Activated CD4-positive, alpha-beta T cell treated with anti-CD3 and anti-CD28 coated beads for 36 hours (primary cell): ENCODE data around the gene ZNF629. TPM values are rescaled to one million over a fixed set of nuclear protein-coding genes. Genes with fewer than 3 reads are reported as not detected.
A peak's percentile ranks its signal among the peaks of the same experiment; 100 is the strongest.
"Not testable (repeated sequence)": the region's sequence is repeated elsewhere in the genome, so short reads cannot be mapped to it uniquely, and the experiment has no call there.

Experiments
- ATAC-seq: fragments of 200-7000 bp; cut with Tn5 transposase; one replicate; pipeline ENCODE4 v1.10.0; 2021; ENCODE audit warnings: mild to moderate bottlenecking, moderate library complexity
- CTCF ChIA-PET: fragments of 350-600 bp; sonication (Branson Sonifier 250); formaldehyde crosslinking; loops from one replicate; lab custom pipeline; 2021; ENCODE audit warnings: antibody characterized with exemption; lab: Charles Lee
- POLR2A ChIA-PET: fragments of 350-600 bp; sonication (Branson Sonifier 250); formaldehyde crosslinking; loops from one replicate; lab custom pipeline; 2021; ENCODE audit warnings: antibody characterized with exemption, inconsistent platforms; lab: Charles Lee
- DNase-seq: peaks from one replicate; pipeline ENCODE4 v3.0.0-alpha.2; 2020
- H3K27ac Mint-ChIP-seq: one replicate; pipeline ENCODE4 v1.8.0; 2021; ENCODE audit warnings: mixed read lengths
- H3K27me3 Mint-ChIP-seq: one replicate; pipeline ENCODE4 v1.8.0; 2021; ENCODE audit warnings: mixed read lengths
- H3K36me3 Mint-ChIP-seq: one replicate; pipeline ENCODE4 v1.8.0; 2021; ENCODE audit warnings: low read depth, mixed read lengths
- H3K4me1 Mint-ChIP-seq: one replicate; pipeline ENCODE4 v1.8.0; 2021; ENCODE audit warnings: mixed read lengths
- H3K4me3 Mint-ChIP-seq: one replicate; pipeline ENCODE4 v1.8.0; 2021; ENCODE audit warnings: mild to moderate bottlenecking, moderate library complexity, mixed read lengths
- H3K9me3 Mint-ChIP-seq: one replicate; pipeline ENCODE4 v1.8.0; 2021; ENCODE audit warnings: low read depth, mixed read lengths
- intact Hi-C, 2 experiments: fragments of 100-400 bp; cut with DNase I in 1 of 2; cut with micrococcal nuclease in 1 of 2; formaldehyde crosslinking; loops; one replicate each; pipeline versions ENCODE4 v1.14.2 to v1.15.1; 2022 to 2024; cut with DNase I, micrococcal nuclease
- total RNA-seq, 2 experiments: library from RNA; stranded (reverse); gene quantifications; one replicate each; pipeline ENCODE4 v1.2.3, GENCODE V29; 2021

The ZNF629 gene
- total RNA-seq, 2 experiments from 2014 or later = 3.4 to 3.7 TPM

DNA sequence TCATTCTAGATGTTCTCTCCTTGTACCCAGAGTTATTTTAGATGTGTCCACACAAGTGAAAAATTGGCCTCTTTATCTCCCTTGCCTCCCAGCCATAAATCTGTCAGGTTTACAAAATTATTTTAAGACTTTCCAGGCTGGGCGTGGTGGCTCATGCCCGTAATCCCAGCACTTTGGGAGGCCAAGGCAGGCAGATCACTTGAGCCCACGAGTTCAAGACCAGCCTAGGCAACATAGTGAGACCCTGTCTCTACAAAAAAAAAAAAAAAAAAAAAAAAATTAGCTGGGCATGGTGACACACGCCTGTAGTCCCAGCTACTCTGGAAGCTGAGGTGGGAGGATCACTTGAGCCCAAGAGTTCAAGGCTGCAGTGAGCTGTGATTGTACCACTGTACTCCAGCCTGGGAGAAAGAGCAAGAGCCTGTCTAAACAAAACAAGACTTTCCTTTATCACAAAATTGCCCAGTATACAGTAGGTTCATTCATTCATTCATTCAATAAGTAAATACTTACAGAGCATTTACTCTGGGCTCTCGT is 22.0 kb upstream of the ZNF629 start:
- H3K27me3 Mint-ChIP-seq, DNase-seq, CTCF ChIA-PET, intact Hi-C loops, H3K36me3 Mint-ChIP-seq, H3K9me3 Mint-ChIP-seq, POLR2A ChIA-PET, H3K4me3 Mint-ChIP-seq, ATAC-seq, H3K27ac Mint-ChIP-seq: not testable (repeated sequence)
- peaks cover 23% of the 10 kb centered on the region for H3K4me1 Mint-ChIP-seq

DNA sequence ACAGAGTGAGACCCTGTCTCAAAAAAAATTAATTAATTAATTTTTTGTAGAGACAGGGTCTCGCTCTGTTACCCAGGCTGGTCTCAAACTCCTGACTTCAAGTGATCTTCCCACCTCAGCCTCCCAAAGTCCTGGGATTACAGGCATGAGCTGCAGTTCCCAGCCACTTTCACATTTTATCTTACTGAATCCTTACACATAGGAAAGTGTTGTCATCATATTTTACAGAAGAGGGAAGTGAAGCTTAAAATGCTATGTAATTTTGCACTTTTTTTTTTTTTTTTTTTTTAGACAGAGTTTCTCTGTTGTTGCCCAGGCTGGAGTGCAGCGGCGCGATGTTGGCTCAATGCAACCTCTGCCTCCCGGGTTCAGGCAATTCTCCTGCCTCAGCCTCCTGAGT is 21.1 kb upstream of the ZNF629 start:
- H3K27me3 Mint-ChIP-seq = peaks cover 4% of the 10 kb centered on the region

DNA sequence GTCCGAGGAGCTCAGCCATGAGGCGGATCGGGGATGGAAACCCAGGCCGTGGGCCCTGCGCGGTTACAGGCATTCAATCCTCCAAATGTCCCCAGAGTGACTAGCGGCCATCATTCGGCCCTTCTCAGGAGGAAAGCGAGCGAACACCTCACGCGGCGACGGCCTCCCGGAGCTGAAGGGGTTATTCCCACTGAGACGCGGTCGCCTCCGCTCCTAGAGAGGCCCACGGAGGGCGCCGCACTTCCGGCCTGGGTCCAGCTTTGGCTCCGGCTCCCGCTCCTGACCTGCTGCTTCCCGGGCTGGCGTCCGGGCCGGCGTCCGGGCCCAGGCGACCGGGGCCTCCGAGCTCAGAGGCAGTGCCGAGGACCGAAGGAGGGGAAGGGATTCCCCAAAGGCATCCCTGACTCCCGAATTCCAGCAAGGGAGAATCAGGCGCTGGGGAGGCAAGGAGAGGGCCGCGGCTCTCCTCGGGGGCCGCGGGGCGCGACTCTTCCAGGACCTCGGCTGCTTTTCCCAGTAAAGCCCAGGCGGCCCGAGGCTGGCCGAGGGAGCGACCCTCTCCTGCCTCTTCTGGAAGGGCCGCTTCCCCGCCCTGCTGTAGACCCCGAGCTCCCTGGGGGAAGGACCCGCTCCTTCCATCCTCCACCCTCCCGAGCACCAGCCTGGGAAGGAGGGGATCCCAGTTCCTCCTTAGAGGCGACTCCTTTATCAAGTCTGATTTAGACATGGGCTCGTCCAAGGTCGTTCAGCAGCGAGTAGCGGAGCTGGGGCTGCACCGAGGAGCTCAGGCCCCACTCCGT is 18.6 kb upstream of the ZNF629 start:
- peak; percentile 63 for DNase-seq
- CTCF ChIA-PET = interaction anchor here (0.6 to 3.5 kb wide), 17 partner anchors 9 to 396 kb away, joined by 3 to 22 read pairs (median 3); partner anchors contain the start of genes PHKG2 and ZNF629
- peak; percentile 53 for ATAC-seq
- no peaks in the 10 kb centered on the region for H3K36me3 Mint-ChIP-seq
- no peaks in the 10 kb centered on the region for H3K9me3 Mint-ChIP-seq
- H3K27ac Mint-ChIP-seq = peak overlapping the region; percentile 72
- intact Hi-C loops = loop anchor here in 1 of 2 experiments (1.0 kb wide), 1 partner anchor 9 kb away; no protein-coding TSS in a partner anchor
- H3K4me3 Mint-ChIP-seq = peak overlapping the region; percentile 60
- POLR2A ChIA-PET = interaction anchor here (0.6 to 1.1 kb wide), 3 partner anchors 64 to 152 kb away, joined by 3 to 5 read pairs (median 4); partner anchors contain the start of gene SETD1A
- peaks cover 19% of the 10 kb centered on the region for H3K4me1 Mint-ChIP-seq
- H3K27me3 Mint-ChIP-seq = peaks cover 4% of the 10 kb centered on the region

More for the DNA sequence above, 21.1 kb upstream of the ZNF629 start:
- CTCF ChIA-PET = interaction anchor here (0.6 to 3.5 kb wide), 3 partner anchors 7 to 236 kb away, joined by 3 to 22 read pairs (median 4); no protein-coding TSS in a partner anchor
- DNase-seq (no peak), ATAC-seq (no peak)
- Mint-ChIP-seq H3K4me3 (no peak overlapping the region), H3K36me3 (no peaks in the 10 kb centered on the region), H3K9me3 (no peaks in the 10 kb centered on the region), H3K27ac (no peak overlapping the region), H3K4me1 (peaks cover 19% of the 10 kb centered on the region)
- POLR2A ChIA-PET = no interaction called here
- intact Hi-C loops = no loop called here

DNA sequence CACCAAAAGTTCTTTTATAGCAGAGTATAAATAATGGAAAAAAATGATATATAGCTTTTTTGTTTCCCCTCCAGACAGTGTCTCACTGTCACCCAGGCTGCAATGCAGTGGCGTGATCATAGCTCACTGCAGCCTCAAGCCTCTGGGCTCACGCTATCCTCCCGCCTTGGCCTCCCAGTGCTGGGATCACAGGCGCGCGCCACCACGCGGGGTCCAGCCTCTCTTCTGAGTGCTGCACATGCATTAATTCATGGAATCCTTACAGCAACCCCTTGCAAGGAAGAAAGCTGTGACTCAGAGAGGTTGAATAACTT is 18.0 kb upstream of the ZNF629 start:
- ATAC-seq = peak; percentile 52
- H3K27ac Mint-ChIP-seq = peak overlapping the region; percentile 59

DNA sequence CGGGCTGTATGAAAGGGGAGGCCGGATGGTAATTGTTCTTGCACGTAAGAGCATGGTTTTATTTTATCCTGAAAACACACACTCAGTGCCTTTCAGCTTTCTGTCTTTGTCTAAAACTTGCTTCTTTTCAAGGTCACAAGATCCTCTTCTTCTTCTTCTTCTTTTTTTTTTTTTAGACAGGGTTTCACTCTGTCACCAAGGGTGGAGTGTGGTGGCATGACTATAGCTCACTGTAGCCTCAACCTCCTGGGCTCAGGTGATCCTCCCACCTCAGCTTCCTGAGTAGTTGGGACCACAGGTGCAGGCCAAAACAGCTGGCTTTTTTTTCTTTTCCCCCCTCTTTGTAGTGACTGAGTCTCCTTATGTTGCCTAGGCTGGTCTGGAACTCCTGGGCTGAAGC is 15.9 kb upstream of the ZNF629 start:
- ChIA-PET CTCF (interaction anchor here (0.6 to 1.7 kb wide), 6 partner anchors 9 to 1163 kb away, joined by 3 to 10 read pairs (median 4); no protein-coding TSS in a partner anchor), POLR2A (interaction anchor here (0.6 to 0.9 kb wide), 4 partner anchors 25 to 174 kb away, joined by 3 to 9 read pairs (median 4); no protein-coding TSS in a partner anchor)
- ATAC-seq (no peak), DNase-seq (no peak)
- Mint-ChIP-seq H3K4me1 (peaks cover 19% of the 10 kb centered on the region), H3K36me3 (no peaks in the 10 kb centered on the region), H3K9me3 (no peaks in the 10 kb centered on the region), H3K27ac (no peak overlapping the region), H3K27me3 (peaks cover 4% of the 10 kb centered on the region), H3K4me3 (no peak overlapping the region)
- intact Hi-C loops = no loop called here

More for the DNA sequence above, 18.0 kb upstream of the ZNF629 start:
- intact Hi-C loops = no loop called here
- Mint-ChIP-seq H3K27me3 (peaks cover 4% of the 10 kb centered on the region), H3K4me1 (peaks cover 19% of the 10 kb centered on the region), H3K9me3 (no peaks in the 10 kb centered on the region), H3K4me3 (peak overlapping the region; percentile 60), H3K36me3 (no peaks in the 10 kb centered on the region)
- peak; percentile 57 for DNase-seq
- POLR2A ChIA-PET = interaction anchor here (0.6 to 1.1 kb wide), 3 partner anchors 63 to 152 kb away, joined by 3 to 5 read pairs (median 4); partner anchors contain the start of gene SETD1A
- CTCF ChIA-PET = interaction anchor here (0.5 to 3.5 kb wide), 14 partner anchors 10 to 138 kb away, joined by 3 to 22 read pairs (median 3); partner anchors contain the start of genes PHKG2 and ZNF629

DNA sequence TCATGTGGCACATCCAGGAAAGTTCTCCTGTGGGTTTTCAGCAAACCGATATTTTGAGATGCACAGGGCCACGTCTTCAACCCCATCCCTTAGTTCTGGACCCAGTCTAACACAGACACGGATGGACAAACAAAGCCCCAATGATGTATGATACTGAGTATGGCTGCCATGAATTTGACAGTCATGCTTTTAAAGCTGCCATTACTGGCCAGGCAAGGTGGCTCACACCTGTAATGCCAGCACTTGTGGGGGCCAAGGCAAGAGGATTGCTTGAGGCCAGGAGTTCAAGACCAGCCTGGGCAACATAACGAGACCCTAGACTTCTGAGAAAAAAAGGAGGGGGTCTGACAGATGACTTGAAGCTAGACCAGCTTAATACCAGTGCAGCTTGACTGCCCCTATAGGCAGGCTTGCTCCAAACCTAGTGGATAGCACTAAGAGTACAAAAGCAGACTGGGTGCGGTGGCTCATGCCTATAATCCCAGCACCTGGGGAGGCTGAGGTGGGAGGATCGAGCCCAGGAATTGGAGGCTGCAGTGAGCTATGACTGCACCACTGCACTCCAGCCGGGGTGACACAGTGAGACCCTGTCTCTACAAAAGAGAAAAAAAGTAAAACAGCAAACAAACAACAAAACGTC is 10.8 kb upstream of the ZNF629 start:
- Mint-ChIP-seq H3K4me3 (no peak overlapping the region), H3K4me1 (no peaks in the 10 kb centered on the region), H3K27ac (no peak overlapping the region), H3K27me3 (no peaks in the 10 kb centered on the region), H3K36me3 (no peaks in the 10 kb centered on the region), H3K9me3 (no peaks in the 10 kb centered on the region)
- ATAC-seq = no peak
- POLR2A ChIA-PET = no interaction called here
- no peak for DNase-seq
- CTCF ChIA-PET = interaction anchor here (0.6 to 2.5 kb wide), 3 partner anchors 16 to 1070 kb away, joined by 3 to 8 read pairs (median 4); no protein-coding TSS in a partner anchor
- intact Hi-C loops = no loop called here

DNA sequence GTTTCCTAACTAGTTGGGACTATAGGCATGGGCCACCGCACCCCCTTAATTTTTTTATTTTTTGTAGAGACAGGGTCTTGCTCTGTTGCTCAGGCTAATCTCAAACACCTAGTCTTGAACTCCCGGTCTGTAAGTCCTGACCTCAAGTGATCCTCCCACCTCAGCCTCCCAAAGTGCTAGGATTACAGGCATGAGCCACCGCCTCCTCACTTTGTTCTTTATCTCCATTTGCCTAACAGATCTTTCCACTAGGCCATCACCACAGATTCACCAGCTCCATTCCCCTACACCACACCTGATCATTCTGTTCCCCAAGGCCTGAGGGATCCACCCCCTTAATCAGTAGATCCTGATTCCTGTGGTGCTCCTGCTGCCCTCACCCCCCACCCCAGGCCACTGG is 7.6 kb upstream of the ZNF629 start:
- ATAC-seq = no peak
- intact Hi-C loops = no loop called here
- Mint-ChIP-seq H3K27me3 (no peaks in the 10 kb centered on the region), H3K36me3 (no peaks in the 10 kb centered on the region), H3K27ac (no peak overlapping the region), H3K4me3 (no peak overlapping the region), H3K4me1 (no peaks in the 10 kb centered on the region), H3K9me3 (no peaks in the 10 kb centered on the region)
- ChIA-PET CTCF (no interaction called here), POLR2A (interaction anchor here (0.7 kb wide), 1 partner anchor 12 kb away, joined by 4 read pairs; no protein-coding TSS in a partner anchor)
- DNase-seq = no peak

DNA sequence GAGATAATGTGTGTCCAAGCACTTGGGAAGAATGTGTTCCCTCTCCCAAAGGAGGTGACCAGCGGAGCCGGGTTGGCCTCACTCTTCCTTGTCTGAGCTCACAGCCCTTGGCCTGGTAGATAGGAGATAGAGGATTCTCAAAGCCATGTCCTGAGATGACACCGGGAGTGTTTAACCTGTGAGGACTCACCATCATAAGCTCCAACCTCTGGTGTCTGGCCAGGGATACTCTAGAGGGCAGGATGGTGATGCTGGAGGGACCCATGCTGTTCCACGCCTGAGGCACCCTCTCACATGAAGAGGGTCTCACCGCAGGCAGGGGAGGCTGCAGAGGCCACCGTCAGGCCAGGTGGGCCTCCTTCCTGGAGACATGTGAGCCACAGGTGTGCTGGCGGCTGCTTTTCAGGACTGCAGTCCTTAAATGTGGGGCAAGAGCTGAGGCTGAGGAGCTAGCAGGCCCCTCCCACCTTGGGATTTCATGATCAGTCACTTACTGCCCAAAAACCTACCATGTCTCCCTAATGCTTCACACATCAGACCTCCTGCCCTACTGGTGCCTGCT is 6.6 kb upstream of the ZNF629 start:
- DNase-seq = no peak
- Mint-ChIP-seq H3K4me1 (no peaks in the 10 kb centered on the region), H3K27me3 (no peaks in the 10 kb centered on the region), H3K36me3 (no peaks in the 10 kb centered on the region), H3K27ac (no peak overlapping the region), H3K4me3 (no peak overlapping the region), H3K9me3 (no peaks in the 10 kb centered on the region)
- POLR2A ChIA-PET = interaction anchor here (0.6 kb wide), 1 partner anchor 606 kb away, joined by 3 read pairs; no protein-coding TSS in a partner anchor
- intact Hi-C loops = no loop called here
- ATAC-seq = no peak
- CTCF ChIA-PET = interaction anchor here (0.7 to 1.4 kb wide), 4 partner anchors 12 to 51 kb away, joined by 3 to 6 read pairs (median 4); no protein-coding TSS in a partner anchor

DNA sequence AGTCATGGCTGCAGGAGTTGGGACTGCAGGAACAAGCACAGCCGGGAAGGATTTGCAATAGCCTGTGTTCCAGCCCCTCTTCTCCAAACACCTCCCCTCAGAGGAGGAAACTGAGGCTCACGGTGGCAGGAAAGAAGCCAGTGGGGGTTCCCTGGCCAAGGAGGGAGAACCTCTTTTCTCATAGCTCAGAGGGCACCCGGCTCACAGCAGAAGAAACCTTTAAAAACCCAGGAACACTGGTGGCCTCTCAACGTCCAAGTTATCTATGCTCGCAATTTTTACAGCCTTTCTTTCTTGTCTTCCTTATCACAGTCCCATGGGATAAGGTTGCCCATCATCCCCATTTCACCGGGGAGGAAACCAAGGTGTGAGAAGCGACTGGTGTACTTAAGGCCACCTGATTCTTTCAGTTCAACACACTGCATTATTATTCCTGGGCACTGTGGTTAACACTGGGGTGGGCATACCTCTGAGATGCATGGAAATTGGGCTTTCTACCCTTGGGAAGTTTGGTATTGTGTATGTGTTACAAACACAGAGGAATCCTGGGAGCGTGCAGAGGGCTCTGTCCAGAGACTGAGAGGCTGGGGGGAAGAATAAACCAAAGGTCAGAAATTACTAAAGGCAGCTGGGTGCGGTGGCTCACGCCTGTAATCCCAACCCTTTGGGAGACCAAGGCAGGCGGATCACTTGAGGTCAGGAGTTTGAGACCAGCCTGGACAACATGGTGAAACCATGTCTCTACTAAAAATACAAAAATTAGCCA is 791 bp upstream of the ZNF629 start:
- ATAC-seq = no peak
- ChIA-PET POLR2A (no interaction called here), CTCF (interaction anchor here (0.6 kb wide), 1 partner anchor 26 kb away, joined by 4 read pairs; no protein-coding TSS in a partner anchor)
- intact Hi-C loops = no loop called here
- peaks cover 2% of the 10 kb centered on the region for H3K27me3 Mint-ChIP-seq
- peak overlapping the region; percentile 75 for H3K4me3 Mint-ChIP-seq
- no peaks in the 10 kb centered on the region for H3K9me3 Mint-ChIP-seq
- H3K27ac Mint-ChIP-seq = no peak overlapping the region
- peaks cover 17% of the 10 kb centered on the region for H3K4me1 Mint-ChIP-seq
- no peak for DNase-seq
- peaks cover 7% of the 10 kb centered on the region for H3K36me3 Mint-ChIP-seq
